Keratinocyte (primary cell): ENCODE results near the gene PABPC1L2A. TPM values are rescaled to one million over a fixed set of nuclear protein-coding genes. Genes with fewer than 3 reads are reported as not detected.
"Not testable (repeated sequence)": the region's sequence is repeated elsewhere in the genome, so short reads cannot be mapped to it uniquely, and the experiment has no call there.

ENCODE experiments used
- DNase-seq: peaks from one replicate; pipeline ENCODE4 v3.0.0-alpha.2; 2011; ENCODE audit warnings: low read depth, missing footprints, low spot score
- FAIRE-seq: peaks from 2 replicates; lab custom pipeline; 2011; peaks lifted over from hg19 to GRCh38; lab: Jason Lieb, UNC
- H2AFZ ChIP-seq: 2 replicates; pipeline ENCODE4 v1.6.0; 2012; ENCODE audit warnings: low read length, control low read depth, inconsistent platforms; ENCODE audit not compliant: control insufficient read depth
- H3K27ac ChIP-seq: 2 replicates; pipeline ENCODE4 v1.5.1; 2011; ENCODE audit warnings: low read length; ENCODE audit not compliant: control insufficient read depth, insufficient read depth
- H3K27me3 ChIP-seq: 3 replicates; pipeline ENCODE4 v1.6.0; 2011; ENCODE audit warnings: low read length; ENCODE audit not compliant: control insufficient read depth, insufficient read depth; ENCODE audit errors: extremely low read depth
- H3K36me3 ChIP-seq, 2 experiments: 2 replicates in 1 of 2; 3 replicates in 1 of 2; pipeline ENCODE4 v1.5.1; 2011; ENCODE audit warnings: low read length in 2 of 2, mild to moderate bottlenecking in 1 of 2; ENCODE audit not compliant: control insufficient read depth in 2 of 2, insufficient read depth in 2 of 2; ENCODE audit errors: extremely low read depth in 1 of 2
- H3K4me1 ChIP-seq: 3 replicates; pipeline ENCODE4 v1.5.1; 2011; ENCODE audit warnings: low read length; ENCODE audit not compliant: control insufficient read depth, insufficient read depth; ENCODE audit errors: extremely low read depth
- H3K4me2 ChIP-seq: 3 replicates; pipeline ENCODE4 v1.6.0; 2011; ENCODE audit warnings: low read depth, low read length; ENCODE audit not compliant: control insufficient read depth, insufficient read depth; ENCODE audit errors: extremely low read depth
- H3K4me3 ChIP-seq, 3 experiments: fragments of 200-600 bp in 1 of 3; sonication (generic) in 1 of 3; 2 replicates in 2 of 3; 3 replicates in 1 of 3; pipeline ENCODE4 v1.5.1; 2011 to 2016; ENCODE audit warnings: low read length in 3 of 3, mild to moderate bottlenecking in 3 of 3, control low read depth in 2 of 3, inconsistent platforms in 1 of 3, low read depth in 1 of 3, mixed read lengths in 1 of 3, mixed run types in 1 of 3, moderate library complexity in 1 of 3; ENCODE audit not compliant: control insufficient read depth in 2 of 3, insufficient read depth in 2 of 3; ENCODE audit errors: extremely low read depth in 1 of 3
- H3K79me2 ChIP-seq: 2 replicates; pipeline ENCODE4 v1.6.0; 2012; ENCODE audit warnings: low read length; ENCODE audit not compliant: control insufficient read depth, insufficient read depth
- H3K9ac ChIP-seq: 3 replicates; pipeline ENCODE4 v1.6.0; 2011; ENCODE audit warnings: low read length; ENCODE audit not compliant: control insufficient read depth, insufficient read depth; ENCODE audit errors: extremely low read depth
- H3K9me1 ChIP-seq: 3 replicates; pipeline ENCODE4 v1.6.0; 2011; ENCODE audit warnings: low read length; ENCODE audit not compliant: control insufficient read depth, insufficient read depth; ENCODE audit errors: extremely low read depth
- H3K9me3 ChIP-seq: 2 replicates; pipeline ENCODE4 v1.5.1; 2012; ENCODE audit warnings: low read depth, low read length; ENCODE audit not compliant: control insufficient read depth
- H4K20me1 ChIP-seq: 3 replicates; pipeline ENCODE4 v1.6.0; 2011; ENCODE audit warnings: low read length; ENCODE audit not compliant: control insufficient read depth, insufficient read depth; ENCODE audit errors: extremely low read depth
- CTCF ChIP-seq, 3 experiments: IDR thresholded peaks in 1 of 3; conservative IDR thresholded peaks in 1 of 3; optimal IDR thresholded peaks in 1 of 3; 2 replicates in 2 of 3; 3 replicates in 1 of 3; pipeline versions ENCODE3 to v1.5.1; 2011; ENCODE audit warnings: low read length in 3 of 3, mild to moderate bottlenecking in 3 of 3, moderate library complexity in 2 of 3, control low read depth in 1 of 3, inconsistent platforms in 1 of 3; ENCODE audit not compliant: insufficient read depth in 2 of 3; ENCODE audit errors: extremely low read depth in 1 of 3
- EZH2 ChIP-seq: IDR thresholded peaks from one replicate; pipeline ENCODE4 v1.6.1; 2012; ENCODE audit warnings: inconsistent platforms, mild to moderate bottlenecking, low read length, moderate library complexity
- dilution Hi-C: fragments of 300-500 bp; cut with MboI; formaldehyde crosslinking; loops from one replicate; pipeline ENCODE4 v1.7.0; 2020; ENCODE audit warnings: low sequenced_read_pairs; ENCODE audit not compliant: extremely low pct_ligation_motif_present
- polyA plus RNA-seq, 5 experiments: library from polyadenylated mRNA; depleted of rRNA in 3 of 5; stranded (reverse) in 3 of 5; stranded (forward) in 1 of 5; unstranded in 1 of 5; fragments of >200 nt; gene quantifications; 1 replicate in 1 of 5; 2 replicates in 3 of 5; 3 replicates in 1 of 5; pipeline versions ENCODE4 v1.2.1 to v1.2.3, GENCODE V29; 2011 to 2012; ENCODE audit warnings: missing spikeins in 2 of 5, low read depth in 1 of 5, low replicate concordance in 1 of 5

Gene PABPC1L2A
- polyA plus RNA-seq, 1 donor (not counting 4 experiments of a cell fraction or from before 2014, with no cell fraction given): not detected

- H3K27ac ChIP-seq, H3K4me3 ChIP-seq, H3K9me1 ChIP-seq, H3K9me3 ChIP-seq, H3K79me2 ChIP-seq, H3K4me2 ChIP-seq, H3K36me3 ChIP-seq, H2AFZ ChIP-seq, dilution Hi-C loops, H3K9ac ChIP-seq, H3K4me1 ChIP-seq, DNase-seq, H4K20me1 ChIP-seq, H3K27me3 ChIP-seq: not testable (repeated sequence)
- peak; percentile 60 for FAIRE-seq
Measured at GRCh38 chrX:73078597-73078996, 715 bp downstream of the PABPC1L2A start.

- DNase-seq (no peak), FAIRE-seq (no peak)
- peaks cover 3% of the 10 kb centered on the region for H3K27me3 ChIP-seq
- H3K9me1 ChIP-seq: no peaks in the 10 kb centered on the region
- H2AFZ ChIP-seq: no peak overlapping the region
- dilution Hi-C loops: no loop called here
- no peaks in the 10 kb centered on the region for H3K36me3 ChIP-seq
- no peak overlapping the region for H3K4me3 ChIP-seq
- no peak overlapping the region for H3K9ac ChIP-seq
- H3K4me1 ChIP-seq: no peaks in the 10 kb centered on the region
- H4K20me1 ChIP-seq: no peaks in the 10 kb centered on the region
- no peak overlapping the region for H3K4me2 ChIP-seq
- no peak overlapping the region for H3K27ac ChIP-seq
- TF ChIP-seq EZH2: no peak
- TF ChIP-seq CTCF (optimal IDR thresholded peaks at IDR 0.05 in 1 of 3, IDR thresholded peaks at IDR 0.05 in 1 of 3, conservative IDR thresholded peaks at IDR 0.05 in 1 of 3; ENCODE audit: extremely low read depth in 1 of 3, insufficient read depth in 2 of 3, low read length in 3 of 3): no peak
- H3K9me3 ChIP-seq: no peaks in the 10 kb centered on the region
- no peaks in the 10 kb centered on the region for H3K79me2 ChIP-seq
Measured at GRCh38 chrX:73076838-73077237, 2.5 kb downstream of the PABPC1L2A start.

GRCh38 chrX:73069365-73070035 lies 9.8 kb downstream of the PABPC1L2A start:
- Histone ChIP-seq H3K36me3 (no peaks in the 10 kb centered on the region), H3K4me3 (no peak overlapping the region), H4K20me1 (no peaks in the 10 kb centered on the region), H3K4me1 (no peaks in the 10 kb centered on the region), H3K27ac (no peak overlapping the region), H3K9me1 (no peaks in the 10 kb centered on the region), H2AFZ (no peak overlapping the region), H3K9ac (no peak overlapping the region), H3K9me3 (no peaks in the 10 kb centered on the region), H3K79me2 (no peaks in the 10 kb centered on the region), H3K4me2 (no peak overlapping the region), H3K27me3 (no peaks in the 10 kb centered on the region)
- FAIRE-seq: no peak
- TF ChIP-seq EZH2: no peak
- no peak for TF ChIP-seq CTCF (optimal IDR thresholded peaks at IDR 0.05 in 1 of 3, IDR thresholded peaks at IDR 0.05 in 1 of 3, conservative IDR thresholded peaks at IDR 0.05 in 1 of 3; ENCODE audit: extremely low read depth in 1 of 3, insufficient read depth in 2 of 3, low read length in 3 of 3)
- DNase-seq: no peak
- dilution Hi-C loops: no loop called here
